Brain pericyte (primary cell): ENCODE measurements around the gene LIPI.
"Not testable (repeated sequence)": the region's sequence is repeated elsewhere in the genome, so short reads cannot be mapped to it uniquely, and the experiment has no call there.

Experiments used
- DNase-seq: peaks from one replicate; pipeline ENCODE4 v3.0.0-alpha.2; 2012; ENCODE audit warnings: low read depth, low spot score

Gene LIPI

DNA sequence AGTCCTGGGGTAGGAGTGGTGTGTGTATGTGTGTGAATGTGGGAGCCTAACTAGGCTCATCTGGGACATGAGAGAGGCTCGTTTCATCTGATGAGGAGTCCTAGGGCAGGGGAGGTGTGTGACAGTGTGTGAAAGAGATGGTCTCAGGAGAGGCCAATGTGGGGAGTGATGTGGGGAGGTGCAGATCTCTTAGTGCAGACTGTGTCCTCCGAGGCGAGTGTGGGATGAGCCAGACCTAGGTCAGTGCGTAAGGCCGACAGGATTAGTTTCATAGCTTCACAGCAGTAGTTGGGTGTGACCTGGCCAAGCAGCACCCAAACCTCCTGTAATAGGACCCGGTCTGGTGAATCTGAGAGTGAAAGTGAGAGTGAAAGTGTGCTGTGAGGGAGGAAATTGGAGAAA lies 94.7 kb downstream of the LIPI start:
- no peak for DNase-seq

DNA sequence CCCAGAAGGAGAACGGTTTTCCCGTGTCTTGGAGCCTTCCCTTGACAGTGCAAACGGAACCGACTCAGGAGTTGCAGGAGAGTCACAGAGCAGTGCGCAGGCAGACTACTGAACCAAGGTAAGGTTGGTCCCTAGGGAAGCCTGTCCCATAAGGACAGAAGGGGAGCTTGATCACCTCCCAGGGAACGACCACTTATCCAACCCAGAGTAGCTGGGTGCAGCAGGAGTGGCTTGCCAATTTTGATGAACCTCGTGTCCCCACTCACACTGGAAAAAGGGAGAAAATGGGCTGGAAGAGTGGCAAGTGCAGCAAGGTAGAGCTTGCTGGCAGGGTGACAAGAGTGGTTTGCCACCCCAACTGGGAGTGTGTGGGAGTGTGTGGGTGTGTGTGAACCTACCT lies 95.1 kb downstream of the LIPI start:
- no peak for DNase-seq

DNA sequence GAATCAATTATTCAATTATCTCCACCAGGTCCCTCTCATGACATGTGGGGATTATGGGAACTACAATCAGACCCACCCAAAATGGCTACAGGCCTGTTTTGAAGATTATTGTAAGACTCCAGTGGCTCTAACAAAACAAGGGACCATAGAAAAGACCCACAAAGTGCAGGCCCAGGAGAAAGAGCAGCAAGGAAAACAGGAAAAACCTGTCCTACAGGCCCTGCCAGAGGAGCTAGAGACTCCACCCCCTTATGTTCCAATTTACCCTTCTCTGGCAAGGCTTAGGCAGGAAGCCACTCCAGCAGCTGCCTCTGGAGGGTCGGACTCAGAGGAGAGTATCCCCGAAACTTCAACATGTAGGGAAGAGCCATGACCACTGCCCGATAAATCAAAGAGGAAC lies 96.5 kb downstream of the LIPI start:
- no peak for DNase-seq

DNA sequence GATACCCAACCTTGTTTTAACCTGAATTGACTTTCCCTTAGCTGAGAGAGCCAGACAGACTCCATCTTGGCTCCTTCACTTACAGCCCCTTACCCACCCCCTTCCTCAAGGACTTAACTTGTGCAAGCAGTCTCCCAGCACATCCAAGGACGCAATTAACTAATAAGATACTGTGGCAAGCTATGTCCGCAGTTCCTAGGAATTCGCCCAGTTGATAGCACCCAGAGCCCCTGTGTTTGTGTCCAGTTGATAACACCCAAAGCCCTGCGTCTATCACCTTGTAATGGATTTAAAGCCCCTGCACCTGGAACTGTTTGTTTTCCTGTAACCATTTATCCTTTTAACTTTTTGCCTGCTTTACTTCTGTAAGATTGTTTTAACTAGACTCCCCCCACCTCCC lies 106.2 kb downstream of the LIPI start:
- not testable (repeated sequence) for DNase-seq

DNA sequence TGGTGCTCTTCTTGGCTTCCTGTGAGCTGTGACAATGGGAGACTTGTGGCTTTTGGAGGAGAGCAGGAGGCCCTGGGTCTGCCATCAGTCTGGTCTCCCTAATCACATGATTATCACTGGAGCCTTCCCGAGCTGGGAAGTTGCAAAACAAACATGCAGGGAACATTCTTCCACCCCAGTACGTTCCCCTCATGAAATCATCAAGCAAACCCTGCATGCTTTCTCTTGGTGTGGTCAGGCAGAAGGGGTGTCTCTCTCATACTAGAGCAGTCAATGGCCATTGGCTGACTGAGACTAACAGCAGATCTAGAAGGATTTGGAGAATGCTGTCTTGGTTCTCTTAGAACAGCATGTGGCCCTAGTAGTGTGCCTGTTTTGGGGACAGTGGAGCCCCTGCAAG lies 111.2 kb downstream of the LIPI start:
- DNase-seq = no peak

DNA sequence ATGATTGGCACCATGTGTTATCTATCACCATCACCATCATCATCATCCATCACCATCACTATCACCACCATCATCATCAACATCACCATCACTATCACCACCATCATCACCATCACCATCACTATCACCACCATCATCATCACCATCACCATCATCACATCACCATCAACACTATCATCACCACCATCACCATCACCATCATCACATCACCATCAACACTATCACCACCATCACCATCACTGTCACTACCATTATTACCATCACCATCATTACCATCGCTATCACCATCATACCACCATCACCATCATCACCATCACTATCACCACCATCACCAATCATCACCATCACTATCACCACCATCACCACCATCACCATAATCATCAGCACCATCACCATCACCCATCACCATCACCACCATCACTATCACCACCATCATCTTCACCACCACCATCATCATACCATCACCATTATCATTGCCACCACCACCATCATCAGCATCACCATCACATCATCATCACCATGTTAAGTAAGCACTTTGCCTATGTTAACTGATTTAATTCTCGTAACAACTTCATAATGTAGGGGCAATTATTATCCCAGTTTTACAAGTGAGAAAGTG lies 112.8 kb downstream of the LIPI start:
- DNase-seq = no peak

DNA sequence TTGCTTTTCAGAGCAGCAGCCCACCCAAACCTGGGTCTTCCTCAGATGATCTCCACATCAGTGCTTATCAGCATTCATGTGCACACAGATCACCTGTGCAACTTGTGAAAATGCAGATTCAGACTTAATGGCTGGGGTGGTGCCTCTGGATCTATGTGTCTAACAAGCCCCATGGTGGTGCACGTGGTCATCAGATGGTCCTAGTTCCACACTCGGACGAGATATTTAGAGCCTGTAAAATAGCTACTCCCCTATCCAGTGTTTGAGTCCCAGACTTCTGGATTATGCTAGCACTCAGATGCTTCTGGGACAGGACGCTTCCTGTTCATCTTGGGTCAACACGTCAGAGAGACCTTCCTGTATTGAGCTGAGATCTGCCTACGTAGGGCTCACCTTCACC lies 114.2 kb downstream of the LIPI start:
- no peak for DNase-seq

DNA sequence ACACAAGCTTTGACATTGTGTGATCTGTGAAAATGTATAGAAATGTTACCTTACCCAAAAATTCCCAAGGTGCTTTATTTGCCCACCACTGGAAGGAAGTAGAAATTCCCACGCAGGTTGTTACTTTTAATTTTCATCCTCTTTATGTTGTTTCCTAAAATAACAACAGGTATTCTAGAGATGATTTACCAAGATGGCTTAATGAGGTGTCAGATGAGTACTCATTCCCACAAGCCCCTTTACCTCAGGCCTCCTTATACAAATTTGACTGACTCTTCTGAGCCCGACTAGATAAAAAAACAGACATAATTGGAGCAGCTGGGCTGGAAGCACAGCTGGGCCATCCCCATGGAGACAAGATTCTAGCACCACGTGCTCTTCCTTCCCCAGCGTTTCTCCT lies 114.6 kb downstream of the LIPI start:
- DNase-seq = no peak

DNA sequence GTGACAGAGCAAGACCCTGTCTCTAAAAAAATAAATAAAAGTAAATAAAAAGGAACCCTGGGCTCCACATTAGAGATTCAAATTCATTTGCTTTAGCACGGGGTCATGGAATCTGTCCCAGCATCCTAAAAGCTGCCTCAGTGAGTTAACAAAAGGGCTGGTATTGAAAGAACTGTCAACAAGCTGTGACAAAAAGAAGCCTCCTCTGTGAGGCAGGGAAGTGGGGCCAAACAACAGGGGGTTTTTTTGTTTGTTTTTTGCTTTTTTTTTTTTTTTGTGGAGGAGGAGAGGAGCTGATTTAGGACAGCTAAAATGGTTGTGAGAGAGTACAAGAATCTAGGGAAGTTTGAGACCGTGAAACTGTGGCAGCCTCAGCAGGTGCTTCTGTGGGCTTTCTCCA lies 115.7 kb downstream of the LIPI start:
- DNase-seq = no peak

DNA sequence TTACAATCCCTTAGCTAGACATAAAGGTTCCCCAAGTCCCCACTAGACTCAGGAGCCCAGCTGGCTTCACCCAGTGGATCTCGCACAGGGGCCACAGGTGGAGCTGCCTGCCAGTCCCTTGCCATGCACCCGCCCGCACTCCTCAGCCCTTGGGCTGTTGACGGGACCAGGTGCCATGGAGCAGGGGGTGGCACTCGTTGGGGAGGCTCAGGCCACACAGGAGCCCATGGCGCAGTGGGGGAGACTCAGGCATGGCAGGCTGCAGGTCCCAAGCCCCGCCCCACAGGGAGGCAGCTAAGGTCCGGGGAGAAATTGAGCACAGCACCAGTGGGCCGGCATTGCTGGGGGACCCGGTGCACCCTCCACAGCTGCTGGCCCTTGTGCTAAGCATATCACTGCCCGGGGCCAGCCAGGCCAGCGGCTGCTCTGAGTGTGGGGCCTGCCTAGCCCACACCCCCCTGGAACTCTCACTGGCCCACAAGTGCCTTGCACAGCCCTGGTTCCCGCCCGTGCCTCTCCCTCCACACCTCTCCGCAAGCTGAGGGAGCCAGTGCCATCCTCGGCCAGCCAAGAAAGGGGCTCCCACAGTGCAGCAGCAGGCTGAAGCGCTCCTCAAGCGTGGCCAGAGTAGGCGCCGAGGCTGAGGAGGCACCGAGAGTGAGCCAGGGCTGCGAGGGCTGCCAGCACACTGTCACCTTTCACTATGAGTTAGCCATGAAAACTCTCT lies 117.8 kb downstream of the LIPI start:
- DNase-seq = no peak

DNA sequence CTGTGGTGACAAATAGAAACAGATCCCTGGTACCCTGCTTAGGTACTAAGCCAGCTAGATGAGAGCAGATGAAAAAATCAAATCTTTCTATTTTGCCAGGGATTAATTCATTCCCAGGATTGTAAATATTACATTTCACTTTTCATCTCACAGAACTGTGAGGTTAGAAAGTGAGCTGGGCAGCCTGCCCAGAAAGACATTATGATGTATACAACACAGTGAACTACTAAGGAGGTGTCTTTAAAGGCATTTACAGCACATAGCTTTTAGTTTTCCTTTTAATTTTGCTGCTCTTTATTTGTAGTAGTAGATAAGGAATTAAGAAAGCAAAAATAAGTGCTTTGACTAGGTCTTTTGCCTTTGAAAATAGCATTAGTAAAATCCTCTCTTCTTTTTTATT lies 120.6 kb downstream of the LIPI start:
- DNase-seq = not testable (repeated sequence)

DNA sequence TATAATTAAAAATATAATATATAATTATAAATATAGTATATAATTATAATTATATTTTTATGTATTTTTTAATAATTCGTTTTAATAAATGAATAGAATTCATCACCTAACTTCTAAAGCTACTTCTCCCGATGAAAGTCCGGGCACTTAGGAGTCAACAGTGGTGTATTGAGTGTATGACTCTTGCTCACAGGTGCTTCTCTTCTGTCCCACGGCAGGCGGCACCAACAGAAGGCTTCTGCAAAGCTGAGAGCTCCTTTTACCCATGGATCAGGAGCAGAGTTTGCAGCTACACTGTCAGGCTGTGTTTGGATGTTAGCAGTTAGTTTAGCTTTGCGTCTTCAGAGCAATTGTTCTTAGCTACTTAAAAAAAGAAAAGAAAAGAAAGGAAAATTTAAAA lies 122.4 kb downstream of the LIPI start:
- DNase-seq = no peak

DNA sequence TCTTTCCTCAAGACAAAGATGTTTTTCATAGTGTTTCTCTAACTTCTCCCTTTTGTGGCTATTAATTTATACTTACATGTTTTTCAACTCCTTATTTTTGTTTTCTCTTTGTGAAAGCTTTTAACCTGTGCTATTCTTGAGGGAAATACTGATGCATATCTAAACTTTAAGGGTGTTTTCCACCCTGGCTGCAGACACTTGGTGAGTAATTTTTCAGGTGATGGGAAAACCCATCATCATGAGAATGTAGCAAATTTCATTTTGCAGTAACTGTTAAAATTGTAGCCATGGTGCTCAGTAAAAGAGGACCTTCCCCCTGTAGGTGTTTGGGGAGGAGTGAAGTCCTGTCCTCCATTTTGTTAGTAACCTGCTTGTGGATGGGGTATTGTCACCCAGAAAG lies 124.2 kb downstream of the LIPI start:
- no peak for DNase-seq

DNA sequence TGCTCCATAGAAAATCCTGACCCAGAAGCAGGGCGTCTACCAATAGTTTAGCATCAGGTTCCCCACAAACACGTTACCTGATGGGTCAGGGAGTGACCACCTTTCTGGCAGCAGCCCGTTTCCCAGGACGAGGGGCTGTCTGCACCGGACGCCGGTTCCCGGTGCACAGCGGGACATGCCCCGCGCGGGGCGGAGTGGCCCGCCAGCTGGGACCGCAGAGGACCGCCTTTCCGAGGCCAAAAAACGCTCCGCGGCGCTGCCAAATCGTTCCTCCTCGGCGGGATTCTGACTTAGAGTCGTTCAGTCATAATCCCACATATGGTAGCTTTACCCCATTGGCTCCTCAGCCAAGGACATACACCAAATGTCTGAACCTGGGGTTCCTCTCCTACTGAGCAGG lies 126.1 kb downstream of the LIPI start:
- DNase-seq = no peak

DNA sequence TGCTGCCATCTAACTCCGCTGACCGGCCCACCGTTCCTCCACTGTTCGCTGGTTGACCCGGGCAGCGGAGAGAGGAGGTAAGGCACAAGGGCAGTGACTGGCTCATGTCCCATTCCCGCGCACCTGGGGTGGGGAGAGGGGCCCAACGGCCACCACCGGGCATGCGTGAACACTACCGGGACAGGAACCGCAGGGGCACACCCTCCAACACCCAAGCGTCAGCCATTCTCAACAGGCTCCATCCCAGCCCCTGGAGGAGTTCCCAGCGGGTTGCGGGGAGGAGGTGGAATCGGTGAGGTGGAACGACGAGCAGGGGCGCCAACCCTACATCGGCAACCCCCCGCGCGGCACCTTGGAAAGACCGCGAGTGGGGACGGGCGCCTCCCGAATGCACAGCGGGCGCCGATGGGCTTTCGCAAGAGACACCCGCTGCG lies 126.7 kb downstream of the LIPI start:
- no peak for DNase-seq

DNA sequence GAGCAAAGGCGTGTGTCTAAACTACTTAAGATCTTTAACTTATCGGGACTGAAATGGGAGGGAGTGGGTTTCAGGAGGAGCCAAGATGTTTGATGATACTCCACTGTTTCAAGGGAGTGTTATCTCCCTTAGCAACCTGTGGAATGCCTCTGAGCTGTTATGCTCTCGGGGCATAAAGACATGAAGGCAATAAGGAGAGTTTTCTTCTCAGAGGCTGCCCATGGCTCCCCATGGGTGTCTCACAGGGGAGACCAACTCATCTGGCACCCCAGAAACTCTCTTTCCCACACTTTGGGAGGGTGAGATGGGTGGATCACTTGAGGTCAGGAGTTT lies 130.0 kb downstream of the LIPI start:
- DNase-seq = no peak

DNA sequence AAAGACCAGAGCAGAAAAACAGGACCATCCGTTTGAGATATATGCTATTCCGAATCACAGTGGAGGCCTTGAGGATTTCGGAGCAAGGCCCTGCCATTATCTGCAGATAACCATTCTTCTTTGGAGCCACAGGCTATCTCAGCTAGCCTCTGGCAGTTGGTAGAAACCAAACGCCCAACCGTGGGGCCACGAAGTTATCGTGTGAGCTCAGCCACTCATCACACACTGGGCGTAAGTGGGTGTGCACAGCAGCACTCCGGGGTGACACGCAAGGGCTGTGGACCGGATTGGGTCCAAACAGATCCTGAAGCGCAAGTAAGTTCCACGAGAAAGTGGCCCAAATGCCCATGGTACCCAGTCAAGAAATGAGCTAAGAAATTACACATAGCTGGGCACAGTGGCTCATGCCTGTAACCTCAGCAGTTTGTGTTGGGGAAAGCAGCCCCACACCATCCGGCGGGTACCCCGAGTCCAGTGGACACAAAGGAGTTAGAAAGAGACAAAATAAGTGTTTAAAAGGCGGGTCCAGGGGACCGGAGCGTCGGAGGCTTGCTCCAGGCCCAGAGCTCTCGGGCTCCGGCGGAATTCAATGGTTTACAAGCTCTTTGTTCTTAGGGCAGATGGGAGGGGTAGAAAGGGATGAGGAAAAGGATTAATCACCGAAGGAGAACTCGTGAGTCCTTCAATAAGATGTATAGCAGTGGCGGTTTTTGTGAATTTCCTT lies 130.6 kb downstream of the LIPI start:
- no peak for DNase-seq

DNA sequence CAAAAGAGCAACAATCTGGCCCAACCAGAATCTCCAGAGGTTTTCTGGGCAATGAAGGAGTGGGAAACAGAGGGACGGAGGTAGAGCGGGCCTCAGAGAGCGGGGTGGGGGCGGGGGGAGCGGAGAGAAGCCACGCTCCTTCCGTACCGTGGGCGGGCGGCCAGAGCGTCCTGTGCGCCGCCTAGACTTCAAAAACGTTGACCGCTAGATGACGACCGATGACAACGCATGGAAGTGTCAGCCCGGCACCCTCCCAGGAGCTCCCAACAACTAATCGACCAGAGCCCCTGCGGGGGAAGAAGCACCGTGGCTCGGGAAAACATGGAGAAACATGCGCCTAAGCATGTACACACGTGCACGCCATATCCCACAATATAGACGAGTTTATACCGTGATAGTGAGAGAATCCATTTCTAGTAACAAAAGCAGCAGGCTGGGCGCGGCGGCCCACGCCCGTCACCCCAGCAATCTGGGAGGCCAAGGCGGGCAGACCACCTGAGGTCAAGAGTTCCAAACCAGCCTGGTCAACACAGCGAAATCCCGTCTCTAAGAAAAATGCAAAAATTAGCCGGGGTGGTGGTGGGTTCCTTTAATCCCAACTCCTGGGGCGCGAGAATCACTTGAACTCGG lies 131.9 kb downstream of the LIPI start:
- no peak for DNase-seq

DNA sequence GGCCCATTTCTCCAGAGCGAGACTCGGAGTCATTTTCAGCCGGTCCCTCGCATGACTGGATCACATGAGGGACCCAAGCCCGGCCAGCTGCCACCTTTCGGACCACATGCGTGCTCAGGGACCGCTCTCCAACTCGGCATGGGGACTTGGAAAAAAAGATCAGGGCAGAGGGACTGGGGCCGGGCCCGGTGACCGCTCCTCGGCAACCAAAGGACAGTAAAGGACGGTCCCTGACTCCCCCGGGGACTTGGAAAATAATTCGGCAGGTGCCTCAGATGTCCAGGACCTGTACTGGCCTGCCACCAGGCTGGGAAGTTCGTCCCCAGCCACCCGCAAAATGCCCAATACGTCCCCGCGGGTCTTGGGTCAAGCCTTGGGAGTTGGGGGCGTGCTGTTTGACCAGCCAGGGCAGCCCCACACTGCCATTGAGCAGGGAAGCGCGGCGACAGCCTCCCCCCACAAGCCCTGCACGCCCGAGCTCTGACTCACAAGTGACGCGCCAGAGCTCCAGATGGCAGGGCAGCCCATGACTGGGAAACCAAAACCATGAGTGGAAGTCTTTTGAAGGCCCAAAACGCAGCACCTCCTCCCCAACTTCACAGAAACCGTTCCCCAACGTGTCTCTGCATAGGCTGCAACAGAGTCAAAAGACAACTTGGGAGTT lies 134.5 kb downstream of the LIPI start:
- no peak for DNase-seq

DNA sequence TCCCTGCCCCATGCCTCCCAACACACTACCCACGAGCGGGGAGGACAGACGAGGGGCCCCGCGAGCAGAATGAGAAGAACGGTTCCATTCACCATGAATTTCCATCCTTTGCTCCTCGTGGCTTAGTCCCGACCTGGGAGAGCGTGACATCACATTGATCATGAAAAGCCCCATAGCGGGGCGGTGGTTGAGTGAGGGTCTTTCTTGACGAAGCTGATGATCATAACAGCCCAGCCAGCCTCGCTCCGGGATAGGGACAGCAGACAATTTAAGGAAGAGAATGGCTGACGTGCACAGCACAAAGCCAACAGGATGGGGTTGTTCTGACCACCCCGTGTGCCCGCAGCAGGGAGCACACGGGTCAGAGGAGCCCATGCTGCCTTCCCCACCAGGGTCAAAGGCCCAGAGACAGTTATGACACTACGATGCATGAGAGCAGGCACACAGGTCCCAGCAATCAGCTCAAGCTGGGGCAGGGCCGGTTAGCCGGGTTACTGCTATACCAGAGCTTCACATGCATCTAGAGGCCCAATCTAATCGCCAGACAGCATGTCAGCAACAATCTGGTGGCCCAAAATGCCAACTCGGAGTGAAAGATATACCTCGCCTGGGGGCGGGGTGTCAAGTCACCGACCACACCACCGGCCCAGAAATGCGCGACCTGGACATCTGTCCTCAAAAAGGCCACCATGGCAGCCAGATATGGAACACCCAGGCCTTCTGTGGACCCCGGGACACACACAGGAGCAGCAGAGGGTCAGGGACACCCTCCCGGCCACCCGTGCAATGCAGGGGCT lies 135.2 kb downstream of the LIPI start:
- DNase-seq = no peak

DNA sequence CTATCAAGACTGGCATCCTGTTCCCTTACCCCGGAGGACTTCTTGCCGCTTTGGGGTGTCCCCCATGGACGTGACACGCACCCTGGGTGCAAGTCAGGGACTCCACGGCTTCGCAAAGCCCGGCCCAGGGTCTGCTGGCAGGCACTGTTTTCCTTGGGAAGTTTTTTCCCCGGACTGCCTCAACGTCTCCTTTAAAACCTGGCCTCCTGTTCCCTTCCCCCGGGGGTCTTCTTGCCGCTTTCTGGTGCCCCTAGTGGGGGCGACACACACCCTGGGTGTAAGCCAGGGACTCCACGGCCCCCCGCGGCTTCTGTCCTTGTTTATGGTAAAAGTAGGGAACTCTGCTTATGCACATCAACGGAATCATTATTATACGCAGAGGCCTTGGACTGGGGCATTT lies 136.6 kb downstream of the LIPI start:
- DNase-seq = no peak
